D721Med (cell line): ENCODE results near the gene COG4.

Source experiments
- DNase-seq: peaks from one replicate; pipeline ENCODE4 v3.0.0; 2011; ENCODE audit warnings: low spot score; ENCODE audit not compliant: insufficient read length
- FAIRE-seq: peaks from 2 replicates; lab custom pipeline; 2011; peaks lifted over from hg19 to GRCh38; lab: Jason Lieb, UNC
- TF ChIP-seq, protein P1 (sequence below): IDR thresholded peaks from 2 replicates; pipeline ENCODE4 v1.5.1; 2012; ENCODE audit warnings: mild to moderate bottlenecking, control low read depth; ENCODE audit not compliant: insufficient read depth; ENCODE audit errors: missing control alignments

Gene COG4

DNA sequence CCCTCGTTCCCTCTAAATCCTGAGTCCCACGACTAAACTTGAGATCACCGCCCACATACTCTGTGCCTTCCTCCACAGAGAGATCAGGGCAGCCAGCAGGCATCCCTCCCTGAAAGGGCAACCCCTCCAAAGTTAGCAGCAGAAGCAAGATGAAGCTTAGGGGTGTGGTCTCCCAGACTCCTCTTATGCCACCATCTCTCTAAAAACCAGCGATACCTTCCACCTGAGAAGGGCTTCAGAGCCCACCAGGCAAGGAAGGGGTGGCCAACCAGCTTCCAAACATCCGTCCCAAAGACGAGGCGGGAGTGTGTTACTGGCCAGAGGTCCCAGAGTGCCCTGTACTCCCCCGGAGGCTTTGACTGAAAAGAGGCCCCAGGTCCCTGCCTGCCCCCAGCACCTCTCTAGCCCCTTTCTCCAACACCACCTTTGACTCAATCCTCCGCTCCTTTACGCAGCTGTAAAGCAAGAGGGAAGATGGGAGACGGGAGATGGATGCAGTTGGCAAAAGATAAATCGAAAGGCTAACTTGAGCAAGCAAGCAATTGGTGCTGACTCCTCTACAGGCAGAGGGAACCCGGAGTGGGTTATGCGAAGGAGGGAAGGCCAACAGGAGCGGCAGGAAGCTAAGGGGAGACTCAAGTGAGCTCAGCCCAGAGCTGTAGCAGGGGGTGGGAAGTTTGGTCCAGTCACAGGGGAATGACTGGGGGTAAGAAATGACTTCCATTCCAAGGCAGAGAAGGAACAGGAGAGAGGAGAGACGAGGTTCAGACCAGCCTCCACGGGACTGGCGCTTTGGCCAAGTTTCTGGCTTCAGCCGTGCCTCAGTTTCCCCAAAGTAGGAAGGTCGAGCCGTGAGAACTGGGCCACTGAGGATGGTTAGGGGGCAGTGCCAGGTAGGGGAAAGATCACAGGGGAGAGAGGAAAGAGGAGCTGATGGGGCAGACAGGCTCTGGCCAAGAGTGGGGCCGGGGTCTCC, 85.5 kb downstream of the COG4 start:
- TF ChIP-seq, protein P1, sequence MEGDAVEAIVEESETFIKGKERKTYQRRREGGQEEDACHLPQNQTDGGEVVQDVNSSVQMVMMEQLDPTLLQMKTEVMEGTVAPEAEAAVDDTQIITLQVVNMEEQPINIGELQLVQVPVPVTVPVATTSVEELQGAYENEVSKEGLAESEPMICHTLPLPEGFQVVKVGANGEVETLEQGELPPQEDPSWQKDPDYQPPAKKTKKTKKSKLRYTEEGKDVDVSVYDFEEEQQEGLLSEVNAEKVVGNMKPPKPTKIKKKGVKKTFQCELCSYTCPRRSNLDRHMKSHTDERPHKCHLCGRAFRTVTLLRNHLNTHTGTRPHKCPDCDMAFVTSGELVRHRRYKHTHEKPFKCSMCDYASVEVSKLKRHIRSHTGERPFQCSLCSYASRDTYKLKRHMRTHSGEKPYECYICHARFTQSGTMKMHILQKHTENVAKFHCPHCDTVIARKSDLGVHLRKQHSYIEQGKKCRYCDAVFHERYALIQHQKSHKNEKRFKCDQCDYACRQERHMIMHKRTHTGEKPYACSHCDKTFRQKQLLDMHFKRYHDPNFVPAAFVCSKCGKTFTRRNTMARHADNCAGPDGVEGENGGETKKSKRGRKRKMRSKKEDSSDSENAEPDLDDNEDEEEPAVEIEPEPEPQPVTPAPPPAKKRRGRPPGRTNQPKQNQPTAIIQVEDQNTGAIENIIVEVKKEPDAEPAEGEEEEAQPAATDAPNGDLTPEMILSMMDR = no peak
- FAIRE-seq (no peak), DNase-seq (no peak)

DNA sequence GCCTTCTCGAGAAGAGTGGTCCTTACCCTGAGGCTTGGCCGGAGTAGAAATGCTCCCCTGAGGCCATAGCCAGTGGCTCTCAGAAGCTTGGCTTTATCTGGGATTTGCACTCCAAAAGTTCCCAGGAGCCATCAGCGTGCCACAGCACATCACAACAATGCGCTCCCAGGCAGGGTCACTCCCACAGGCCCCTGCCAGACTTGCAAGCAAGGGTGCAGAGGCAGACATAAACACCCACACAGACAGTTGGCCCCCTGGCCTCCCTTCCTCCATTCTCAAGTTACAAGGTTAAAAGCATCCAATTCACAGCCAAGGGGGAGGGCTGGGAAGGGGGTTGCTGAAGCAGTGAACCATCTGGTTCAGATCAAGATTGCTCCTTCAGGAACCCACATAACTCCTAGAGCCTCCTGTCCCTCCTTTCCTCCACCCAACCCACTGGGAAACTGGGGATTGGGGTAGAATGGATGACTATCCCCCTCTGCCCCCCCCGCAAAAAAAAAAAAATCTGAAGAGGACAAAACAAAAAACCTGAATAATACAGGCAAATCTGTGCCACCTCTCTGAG, 86.3 kb downstream of the COG4 start:
- TF ChIP-seq, protein P1 = no peak
- FAIRE-seq = no peak
- DNase-seq = no peak

DNA sequence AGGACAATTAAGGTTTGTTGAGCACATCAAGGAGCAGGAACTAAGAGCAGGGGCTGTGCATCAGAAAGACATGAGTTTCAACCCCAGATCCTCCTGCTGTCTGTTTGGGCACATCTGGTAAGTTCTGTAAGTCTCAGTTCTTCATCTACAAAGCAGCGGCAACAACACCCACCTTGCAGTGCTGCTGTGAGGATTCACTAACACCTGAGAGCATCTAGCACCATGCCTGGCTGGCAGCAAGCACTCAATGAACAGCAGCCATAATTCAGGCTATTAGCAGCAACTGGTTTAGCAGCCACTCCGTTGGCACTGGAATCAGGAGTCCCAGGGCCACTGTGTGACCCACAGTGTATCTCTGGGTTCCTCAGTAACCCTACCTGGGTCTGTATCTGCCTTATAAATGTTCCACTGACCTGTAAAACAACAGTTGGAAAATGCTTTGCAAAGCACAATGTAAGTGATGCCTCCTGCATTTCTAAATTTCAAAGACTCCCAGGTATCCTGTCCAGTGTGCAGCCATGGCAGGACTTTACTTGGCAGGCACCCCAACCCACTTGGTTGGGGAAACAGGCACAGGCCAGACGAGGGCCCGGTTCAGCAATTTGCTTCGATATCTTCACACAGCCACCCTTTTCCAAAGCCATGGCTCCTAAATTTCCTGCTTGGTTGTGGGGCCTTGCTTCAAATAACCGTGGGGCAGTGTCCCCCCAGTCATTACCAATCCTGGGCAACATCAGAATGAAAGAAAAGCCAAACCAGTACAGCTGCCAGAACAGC, 88.7 kb downstream of the COG4 start:
- DNase-seq (no peak), FAIRE-seq (no peak)
- TF ChIP-seq, protein P1 = no peak

DNA sequence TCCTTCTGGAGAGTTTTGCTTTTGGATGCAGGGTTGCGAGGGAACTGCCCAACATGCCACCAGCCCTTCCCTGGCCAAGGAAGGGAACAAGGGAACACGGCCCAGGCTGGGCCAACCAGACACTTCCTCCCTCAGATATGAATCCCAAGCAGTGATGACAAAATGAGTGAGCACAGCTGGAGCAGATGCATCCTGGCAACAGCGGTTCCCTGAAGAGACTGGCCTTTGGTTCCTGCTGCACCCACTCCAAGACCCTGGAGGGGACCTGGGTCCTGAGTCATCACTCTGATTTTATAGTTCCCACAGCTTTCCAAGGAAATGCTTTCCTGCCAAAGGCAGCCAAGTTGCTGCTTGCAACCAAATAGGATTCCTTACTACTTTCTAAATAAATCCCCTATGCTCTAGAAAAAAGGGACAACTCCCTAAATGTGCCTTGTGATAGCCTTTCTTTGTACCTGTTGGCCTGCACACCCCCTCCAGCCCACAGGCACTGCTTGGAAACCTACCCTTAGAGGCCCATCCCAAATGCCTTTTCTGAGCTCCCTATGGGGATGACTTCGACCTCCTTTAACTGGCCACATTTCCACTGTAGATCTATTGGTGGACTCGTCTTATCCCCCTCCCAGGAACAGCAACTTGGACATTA, 89.8 kb downstream of the COG4 start:
- TF ChIP-seq, protein P1 = no peak
- FAIRE-seq (no peak), DNase-seq (no peak)

DNA sequence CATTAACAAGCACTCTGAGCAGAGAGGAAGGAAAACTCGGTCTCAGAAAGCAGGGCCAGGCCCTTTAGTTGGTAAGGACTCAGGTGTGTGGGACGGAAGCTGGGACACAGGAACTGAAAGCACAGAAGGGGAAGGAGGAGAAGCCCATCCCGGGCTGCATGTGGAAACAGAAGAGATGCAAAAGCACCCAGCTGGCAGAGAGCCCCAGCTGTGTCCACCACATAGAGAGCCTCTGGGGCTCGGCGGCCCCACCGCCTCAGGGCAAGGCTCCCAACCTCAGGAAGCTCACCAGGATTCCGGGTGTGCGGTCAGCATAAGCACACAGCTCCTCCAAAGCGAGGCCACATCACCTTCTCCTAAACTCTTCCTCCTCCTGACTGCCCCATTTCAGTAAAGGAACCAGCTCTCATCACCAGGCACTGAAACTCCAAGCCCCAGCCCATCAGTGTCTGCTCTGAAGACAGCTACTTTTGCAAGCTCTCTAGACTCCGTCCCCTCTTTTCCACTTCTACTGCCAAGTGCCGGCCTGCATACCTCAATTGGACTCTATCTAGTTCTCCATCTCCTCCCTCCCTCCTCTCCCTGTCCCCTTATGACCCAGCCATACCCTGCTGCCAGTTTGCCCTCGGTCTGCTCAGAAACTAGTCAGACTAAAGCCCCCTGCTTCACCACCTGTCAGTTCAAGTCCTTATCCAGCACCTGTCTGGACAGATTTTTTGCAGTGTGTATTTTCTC, 90.5 kb downstream of the COG4 start:
- FAIRE-seq = no peak
- TF ChIP-seq, protein P1 = no peak
- no peak for DNase-seq

DNA sequence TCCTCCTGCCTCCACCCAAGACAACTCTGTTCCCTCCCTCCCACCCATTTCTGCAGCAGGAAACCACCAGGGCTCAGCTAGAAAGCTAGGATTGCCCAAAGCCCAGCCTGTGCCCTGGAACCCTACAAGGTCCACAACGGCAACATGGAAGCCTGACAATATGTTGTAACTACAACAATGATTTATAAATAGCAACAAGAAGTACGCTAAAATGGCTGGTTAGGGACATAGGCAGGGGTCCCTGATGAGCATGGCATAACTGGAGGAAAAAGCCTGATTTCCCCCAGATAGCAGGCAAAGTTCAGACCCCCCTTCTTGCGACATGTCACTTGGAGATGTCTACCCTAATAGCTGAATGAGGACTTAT, 91.0 kb downstream of the COG4 start:
- TF ChIP-seq, protein P1 = no peak
- FAIRE-seq (no peak), DNase-seq (no peak)
